ENCODE data around the gene HOXB6.

DNA sequence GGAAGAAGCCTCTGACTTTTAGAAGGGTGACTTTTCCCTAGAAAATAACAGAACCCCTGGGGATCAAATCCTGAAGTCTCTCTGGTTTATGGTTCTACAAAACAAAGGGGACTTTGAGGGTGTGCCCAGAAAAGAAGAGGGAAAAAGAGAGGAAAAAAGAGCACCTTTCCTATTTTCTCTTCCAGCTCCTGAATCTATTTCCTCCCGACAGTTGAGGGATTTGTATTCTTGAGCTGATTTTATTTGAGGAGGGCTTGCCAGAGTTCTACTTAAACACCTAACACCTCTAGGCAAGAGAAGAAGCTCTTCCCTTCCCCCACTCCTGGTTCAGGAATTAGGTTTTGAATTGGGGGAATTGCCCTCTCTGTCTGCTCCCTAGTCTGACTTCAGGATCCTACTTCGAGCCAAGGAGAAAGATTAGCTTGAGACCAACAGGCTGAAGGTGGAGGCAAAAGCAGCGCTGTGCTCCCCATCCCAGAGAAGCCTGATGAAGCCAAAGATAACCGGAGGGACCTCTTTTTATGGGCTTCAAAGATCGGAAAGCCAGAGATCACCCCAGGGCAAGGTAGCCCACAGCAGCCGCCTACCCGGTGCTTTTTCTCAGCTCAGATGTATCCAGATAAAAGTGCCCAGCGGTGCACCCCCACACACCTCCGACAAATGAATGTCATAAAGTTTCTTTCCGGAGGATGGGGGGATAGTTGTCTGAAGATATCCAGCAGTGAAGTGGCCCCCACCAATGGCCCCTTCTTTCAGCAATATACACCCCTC is 15.5 kb downstream of the HOXB6 start:
- TF ChIP-seq CTCF (tag by site-specific recombination; IDR thresholded peaks at IDR 0.05) (no peak), ZNF184 (tag by site-specific recombination; IDR thresholded peaks at IDR 0.05) (no peak), ZNF510 (tag by site-specific recombination; IDR thresholded peaks at IDR 0.05; ENCODE audit: insufficient replicate concordance) (no peak), GFI1B (tag by site-specific recombination; IDR thresholded peaks at IDR 0.05) (0 out of 2 replicates have a peak, but pooled peaks have one; percentile 3), ZNF350 (tag by site-specific recombination; IDR thresholded peaks at IDR 0.05) (no peak)
- TF ChIP-seq, protein P1, sequence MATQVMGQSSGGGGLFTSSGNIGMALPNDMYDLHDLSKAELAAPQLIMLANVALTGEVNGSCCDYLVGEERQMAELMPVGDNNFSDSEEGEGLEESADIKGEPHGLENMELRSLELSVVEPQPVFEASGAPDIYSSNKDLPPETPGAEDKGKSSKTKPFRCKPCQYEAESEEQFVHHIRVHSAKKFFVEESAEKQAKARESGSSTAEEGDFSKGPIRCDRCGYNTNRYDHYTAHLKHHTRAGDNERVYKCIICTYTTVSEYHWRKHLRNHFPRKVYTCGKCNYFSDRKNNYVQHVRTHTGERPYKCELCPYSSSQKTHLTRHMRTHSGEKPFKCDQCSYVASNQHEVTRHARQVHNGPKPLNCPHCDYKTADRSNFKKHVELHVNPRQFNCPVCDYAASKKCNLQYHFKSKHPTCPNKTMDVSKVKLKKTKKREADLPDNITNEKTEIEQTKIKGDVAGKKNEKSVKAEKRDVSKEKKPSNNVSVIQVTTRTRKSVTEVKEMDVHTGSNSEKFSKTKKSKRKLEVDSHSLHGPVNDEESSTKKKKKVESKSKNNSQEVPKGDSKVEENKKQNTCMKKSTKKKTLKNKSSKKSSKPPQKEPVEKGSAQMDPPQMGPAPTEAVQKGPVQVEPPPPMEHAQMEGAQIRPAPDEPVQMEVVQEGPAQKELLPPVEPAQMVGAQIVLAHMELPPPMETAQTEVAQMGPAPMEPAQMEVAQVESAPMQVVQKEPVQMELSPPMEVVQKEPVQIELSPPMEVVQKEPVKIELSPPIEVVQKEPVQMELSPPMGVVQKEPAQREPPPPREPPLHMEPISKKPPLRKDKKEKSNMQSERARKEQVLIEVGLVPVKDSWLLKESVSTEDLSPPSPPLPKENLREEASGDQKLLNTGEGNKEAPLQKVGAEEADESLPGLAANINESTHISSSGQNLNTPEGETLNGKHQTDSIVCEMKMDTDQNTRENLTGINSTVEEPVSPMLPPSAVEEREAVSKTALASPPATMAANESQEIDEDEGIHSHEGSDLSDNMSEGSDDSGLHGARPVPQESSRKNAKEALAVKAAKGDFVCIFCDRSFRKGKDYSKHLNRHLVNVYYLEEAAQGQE (tag by site-specific recombination; IDR thresholded peaks at IDR 0.05) = no peak
- TF ChIP-seq, protein P2, sequence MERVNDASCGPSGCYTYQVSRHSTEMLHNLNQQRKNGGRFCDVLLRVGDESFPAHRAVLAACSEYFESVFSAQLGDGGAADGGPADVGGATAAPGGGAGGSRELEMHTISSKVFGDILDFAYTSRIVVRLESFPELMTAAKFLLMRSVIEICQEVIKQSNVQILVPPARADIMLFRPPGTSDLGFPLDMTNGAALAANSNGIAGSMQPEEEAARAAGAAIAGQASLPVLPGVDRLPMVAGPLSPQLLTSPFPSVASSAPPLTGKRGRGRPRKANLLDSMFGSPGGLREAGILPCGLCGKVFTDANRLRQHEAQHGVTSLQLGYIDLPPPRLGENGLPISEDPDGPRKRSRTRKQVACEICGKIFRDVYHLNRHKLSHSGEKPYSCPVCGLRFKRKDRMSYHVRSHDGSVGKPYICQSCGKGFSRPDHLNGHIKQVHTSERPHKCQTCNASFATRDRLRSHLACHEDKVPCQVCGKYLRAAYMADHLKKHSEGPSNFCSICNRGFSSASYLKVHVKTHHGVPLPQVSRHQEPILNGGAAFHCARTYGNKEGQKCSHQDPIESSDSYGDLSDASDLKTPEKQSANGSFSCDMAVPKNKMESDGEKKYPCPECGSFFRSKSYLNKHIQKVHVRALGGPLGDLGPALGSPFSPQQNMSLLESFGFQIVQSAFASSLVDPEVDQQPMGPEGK (tag by site-specific recombination; IDR thresholded peaks at IDR 0.05) = no peak
